ENCODE data around the gene FKTN. TPM values are rescaled to one million over a fixed set of nuclear protein-coding genes. Genes with fewer than 3 reads are reported as not detected.

Gene FKTN
- total RNA-seq, 2 donors from 2014 or later, result 6.6 to 8.3 TPM

DNA sequence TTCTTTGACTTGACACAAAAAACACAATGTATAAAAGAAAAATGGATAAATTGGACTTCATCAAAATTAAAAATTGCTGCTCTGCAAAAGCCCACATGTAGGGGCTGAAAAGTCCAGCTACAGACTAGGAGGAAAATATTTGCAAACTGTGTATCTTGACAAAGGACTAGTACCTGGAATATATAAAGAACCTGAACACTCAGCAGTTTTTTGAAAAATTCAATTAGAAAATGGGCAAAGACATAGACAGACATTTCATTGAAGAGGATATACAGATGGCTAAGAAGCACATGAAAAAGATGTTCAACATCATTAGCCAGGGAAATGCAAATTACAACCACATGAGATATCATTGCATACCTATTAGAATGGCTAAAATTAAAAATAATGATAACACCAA is 85.9 kb downstream of the FKTN start:
- H3K36me3 ChIP-seq (replicated peaks in 1 of 2; ENCODE audit: insufficient read depth in 1 of 2, low read depth in 2 of 2), result no peaks in the 10 kb centered on the region
- no peak for TF ChIP-seq POLR2A (IDR thresholded peaks at IDR 0.05)
- TF ChIP-seq, protein P1, sequence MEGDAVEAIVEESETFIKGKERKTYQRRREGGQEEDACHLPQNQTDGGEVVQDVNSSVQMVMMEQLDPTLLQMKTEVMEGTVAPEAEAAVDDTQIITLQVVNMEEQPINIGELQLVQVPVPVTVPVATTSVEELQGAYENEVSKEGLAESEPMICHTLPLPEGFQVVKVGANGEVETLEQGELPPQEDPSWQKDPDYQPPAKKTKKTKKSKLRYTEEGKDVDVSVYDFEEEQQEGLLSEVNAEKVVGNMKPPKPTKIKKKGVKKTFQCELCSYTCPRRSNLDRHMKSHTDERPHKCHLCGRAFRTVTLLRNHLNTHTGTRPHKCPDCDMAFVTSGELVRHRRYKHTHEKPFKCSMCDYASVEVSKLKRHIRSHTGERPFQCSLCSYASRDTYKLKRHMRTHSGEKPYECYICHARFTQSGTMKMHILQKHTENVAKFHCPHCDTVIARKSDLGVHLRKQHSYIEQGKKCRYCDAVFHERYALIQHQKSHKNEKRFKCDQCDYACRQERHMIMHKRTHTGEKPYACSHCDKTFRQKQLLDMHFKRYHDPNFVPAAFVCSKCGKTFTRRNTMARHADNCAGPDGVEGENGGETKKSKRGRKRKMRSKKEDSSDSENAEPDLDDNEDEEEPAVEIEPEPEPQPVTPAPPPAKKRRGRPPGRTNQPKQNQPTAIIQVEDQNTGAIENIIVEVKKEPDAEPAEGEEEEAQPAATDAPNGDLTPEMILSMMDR (IDR thresholded peaks at IDR 0.05), result no peak
- no peak overlapping the region for H3K27ac ChIP-seq
- no peaks in the 10 kb centered on the region for H3K4me1 ChIP-seq
- H3K9me3 ChIP-seq, result no peaks in the 10 kb centered on the region
- DNase-seq (no peak), ATAC-seq (no peak)
- no peaks in the 10 kb centered on the region for H3K27me3 ChIP-seq
- intact Hi-C loops (cut with DNase I), result no loop called here
- no peak overlapping the region for H3K4me3 ChIP-seq

DNA sequence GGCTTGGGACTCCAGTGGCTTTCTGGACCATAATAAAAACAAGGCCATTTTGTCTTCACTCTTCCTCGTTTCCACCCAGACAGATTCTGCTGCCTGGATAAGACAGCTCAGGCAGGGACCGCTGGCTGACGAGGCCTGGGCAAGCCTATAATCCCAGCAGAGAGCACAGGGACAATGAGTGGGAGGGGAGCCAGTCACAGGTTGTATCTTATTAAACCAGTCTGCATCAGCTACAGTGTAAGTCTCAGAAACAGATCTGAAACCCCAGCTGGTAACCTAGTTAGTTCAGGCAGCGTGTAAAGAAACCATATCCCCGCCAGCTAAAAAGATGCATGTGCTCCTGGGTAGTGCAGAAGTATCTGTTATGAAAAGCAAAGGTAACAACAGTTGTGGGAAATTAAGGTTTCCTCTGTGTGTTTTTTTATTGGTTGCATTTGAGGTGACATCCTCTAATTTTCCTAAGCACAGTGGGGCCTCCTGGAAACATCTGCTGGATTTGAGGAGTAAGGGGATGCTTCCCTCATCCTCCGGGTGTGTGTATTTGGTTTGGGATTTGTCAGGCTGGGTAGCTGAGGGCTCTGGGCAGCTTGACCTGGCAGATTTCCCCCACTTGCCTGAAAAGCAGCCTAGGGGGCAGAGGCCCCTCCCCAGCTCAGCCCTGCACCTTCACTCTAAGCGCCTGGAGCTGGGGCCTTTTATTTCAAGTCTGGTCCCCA is 89.1 kb downstream of the FKTN start:
- Histone ChIP-seq H3K36me3 (replicated peaks in 1 of 2; ENCODE audit: insufficient read depth in 1 of 2, low read depth in 2 of 2) (no peaks in the 10 kb centered on the region), H3K27ac (no peak overlapping the region), H3K4me1 (no peaks in the 10 kb centered on the region), H3K27me3 (no peaks in the 10 kb centered on the region), H3K4me3 (no peak overlapping the region), H3K9me3 (no peaks in the 10 kb centered on the region)
- ATAC-seq (no peak), DNase-seq (no peak)
- TF ChIP-seq, protein P1 (IDR thresholded peaks at IDR 0.05), result no peak
- no peak for TF ChIP-seq POLR2A (IDR thresholded peaks at IDR 0.05)
- WGBS, 2 donors, result 89 to 92% methylated on average over 7 of the region's 7 CpGs
- intact Hi-C loops (cut with DNase I), result no loop called here

DNA sequence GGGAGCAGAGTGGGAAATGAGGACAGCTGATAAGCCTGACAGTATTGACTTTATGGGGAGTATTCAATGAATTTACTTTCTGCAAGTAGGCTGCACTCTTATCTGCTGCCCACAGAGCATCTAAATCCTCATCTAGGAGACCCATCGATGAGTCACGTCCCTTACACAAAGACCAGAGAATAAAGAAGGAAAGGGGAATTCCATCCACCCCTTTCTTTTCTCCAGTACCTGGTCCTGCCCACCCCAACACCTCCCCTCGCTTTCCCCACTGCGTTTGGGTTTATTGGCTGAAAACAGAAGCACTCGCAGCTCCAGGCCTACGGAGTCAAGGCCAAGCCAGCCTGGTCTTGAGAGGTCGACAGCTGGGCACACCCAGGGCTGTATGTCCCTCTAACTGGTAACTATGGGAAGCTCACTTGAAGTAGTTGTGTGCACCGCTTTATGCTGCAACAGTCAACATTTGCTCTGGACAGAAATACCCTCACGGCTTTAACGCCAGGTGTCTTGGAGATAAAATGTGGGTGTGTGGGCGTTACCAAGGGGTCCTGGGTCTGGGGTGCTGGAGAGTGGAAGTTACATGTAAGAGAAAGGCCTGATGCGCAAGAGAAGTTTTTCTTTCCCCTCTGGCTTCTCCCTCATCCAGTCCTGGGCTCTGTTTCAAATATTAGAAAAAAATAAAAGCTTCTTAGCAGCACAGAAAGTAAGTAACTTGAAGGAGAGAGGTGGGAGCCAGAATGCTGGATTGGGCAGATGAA is 89.8 kb downstream of the FKTN start:
- H3K27me3 ChIP-seq, result no peaks in the 10 kb centered on the region
- no peaks in the 10 kb centered on the region for H3K9me3 ChIP-seq
- DNase-seq (no peak), ATAC-seq (no peak)
- TF ChIP-seq, protein P1 (IDR thresholded peaks at IDR 0.05), result no peak
- no peak for TF ChIP-seq POLR2A (IDR thresholded peaks at IDR 0.05)
- H3K4me3 ChIP-seq, result no peak overlapping the region
- no peaks in the 10 kb centered on the region for H3K36me3 ChIP-seq (replicated peaks in 1 of 2; ENCODE audit: insufficient read depth in 1 of 2, low read depth in 2 of 2)
- no peaks in the 10 kb centered on the region for H3K4me1 ChIP-seq
- 61 to 65% methylated on average over 12 of the region's 12 CpGs for WGBS, 2 donors
- intact Hi-C loops (cut with DNase I), result no loop called here
- H3K27ac ChIP-seq, result no peak overlapping the region

DNA sequence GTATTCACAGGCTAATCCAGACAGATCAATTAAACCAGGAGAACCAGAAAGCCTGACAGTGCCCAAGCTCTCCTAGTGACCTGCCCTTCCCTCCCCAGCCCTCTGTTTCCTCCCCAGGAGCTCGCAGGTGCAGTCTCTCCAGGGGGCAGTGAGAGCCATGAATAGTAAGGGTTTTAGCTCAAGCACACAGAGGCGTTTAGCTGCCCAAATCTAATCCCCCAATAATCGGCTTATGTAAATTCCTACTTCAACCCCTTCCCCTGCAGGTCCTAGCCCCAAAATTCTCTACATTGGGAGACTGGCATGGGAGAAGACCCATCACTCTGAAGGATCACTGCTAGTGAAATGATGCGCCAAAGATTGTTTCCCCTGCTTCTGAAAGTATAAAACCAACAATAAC is 93.9 kb downstream of the FKTN start:
- H3K4me3 ChIP-seq, result no peak overlapping the region
- 65% methylated on average over 4 of the region's 4 CpGs for WGBS, 2 donors

More for the DNA sequence above, 93.9 kb downstream of the FKTN start:
- no peaks in the 10 kb centered on the region for H3K9me3 ChIP-seq
- intact Hi-C loops (cut with DNase I), result no loop called here
- TF ChIP-seq, protein P1 (IDR thresholded peaks at IDR 0.05), result no peak
- no peak for TF ChIP-seq POLR2A (IDR thresholded peaks at IDR 0.05)
- no peak overlapping the region for H3K27ac ChIP-seq
- H3K27me3 ChIP-seq, result no peaks in the 10 kb centered on the region
- DNase-seq, result no peak
- ATAC-seq, result no peak
- no peaks in the 10 kb centered on the region for H3K36me3 ChIP-seq (replicated peaks in 1 of 2; ENCODE audit: insufficient read depth in 1 of 2, low read depth in 2 of 2)
- H3K4me1 ChIP-seq, result peaks cover 12% of the 10 kb centered on the region

Data from body of pancreas (tissue), 4 donors.